GM23338 (cell line): Measurements from ENCODE around the gene AP3D1. TPM values are rescaled to one million over a fixed set of nuclear protein-coding genes. Genes with fewer than 3 reads are reported as not detected.

Experiments
- ATAC-seq: fragments of 200-7000 bp; cut with Tn5 transposase; 3 replicates; pipeline ENCODE4 v1.9.1; 2020
- DNase-seq: peaks from one replicate; pipeline ENCODE4 v3.0.0-alpha.2; 2015; ENCODE audit warnings: low spot score
- H2AFZ ChIP-seq: fragments of 200-600 bp; sonication (generic); 2 replicates; pipeline ENCODE4 v1.8.0; 2016; ENCODE audit warnings: antibody characterized with exemption, mild to moderate bottlenecking, moderate library complexity
- H3F3A ChIP-seq: fragments of 200-600 bp; sonication (generic); replicated peaks from 2 replicates; pipeline ENCODE4 v1.8.0; 2017; ENCODE audit warnings: antibody characterized with exemption, mixed run types, low read depth
- H3K27ac ChIP-seq: fragments of 200-600 bp; sonication (generic); 2 replicates; pipeline ENCODE4 v1.6.1; 2016; ENCODE audit warnings: low read depth
- H3K27me3 ChIP-seq: fragments of 200-600 bp; sonication (generic); 2 replicates; pipeline ENCODE4 v1.8.0; 2016; ENCODE audit warnings: mild to moderate bottlenecking, mixed run types, moderate library complexity; ENCODE audit not compliant: insufficient read depth
- H3K36me3 ChIP-seq: fragments of 200-600 bp; sonication (generic); 2 replicates; pipeline ENCODE4 v1.8.0; 2016; ENCODE audit warnings: mild to moderate bottlenecking; ENCODE audit not compliant: insufficient read depth
- H3K4me1 ChIP-seq: fragments of 200-600 bp; sonication (generic); 2 replicates; pipeline ENCODE4 v1.8.0; 2016; ENCODE audit warnings: mild to moderate bottlenecking, moderate library complexity; ENCODE audit not compliant: insufficient read depth
- H3K4me2 ChIP-seq: fragments of 200-600 bp; sonication (generic); 2 replicates; pipeline ENCODE4 v1.7.1; 2017; ENCODE audit warnings: mixed run types
- H3K4me3 ChIP-seq: fragments of 200-600 bp; sonication (generic); 2 replicates; pipeline ENCODE4 v1.6.1; 2016; ENCODE audit warnings: mixed run types
- H3K79me2 ChIP-seq: fragments of 200-600 bp; sonication (generic); replicated peaks from 2 replicates; pipeline ENCODE4 v1.8.0; 2017; ENCODE audit warnings: mild to moderate bottlenecking; ENCODE audit not compliant: insufficient read depth
- H3K9me2 ChIP-seq: fragments of 200-600 bp; sonication (generic); 2 replicates; pipeline ENCODE4 v1.8.0; 2017; ENCODE audit not compliant: insufficient read depth
- H4K20me1 ChIP-seq: fragments of 200-600 bp; sonication (generic); replicated peaks from 2 replicates; pipeline ENCODE4 v1.8.0; 2017; ENCODE audit warnings: mild to moderate bottlenecking; ENCODE audit not compliant: insufficient read depth
- H3K27ac Mint-ChIP-seq: 2 replicates; pipeline ENCODE4 v1.8.0; 2020; ENCODE audit warnings: inconsistent platforms, mild to moderate bottlenecking, moderate library complexity, mixed read lengths
- H3K27me3 Mint-ChIP-seq: 3 replicates; pipeline ENCODE4 v1.8.0; 2022; ENCODE audit warnings: low read depth, mild to moderate bottlenecking, moderate library complexity, mixed read lengths, inconsistent platforms; ENCODE audit not compliant: insufficient read depth, poor library complexity
- H3K36me3 Mint-ChIP-seq: 3 replicates; pipeline ENCODE4 v1.8.0; 2021; ENCODE audit warnings: low read depth, mild to moderate bottlenecking, inconsistent platforms, moderate library complexity, mixed read lengths
- H3K4me1 Mint-ChIP-seq: 3 replicates; pipeline ENCODE4 v1.8.0; 2020; ENCODE audit warnings: mild to moderate bottlenecking, inconsistent platforms, mixed read lengths
- H3K4me3 Mint-ChIP-seq: 3 replicates; pipeline ENCODE4 v1.8.0; 2021; ENCODE audit warnings: moderate library complexity, mild to moderate bottlenecking, inconsistent platforms, mixed read lengths
- H3K9me3 Mint-ChIP-seq: 3 replicates; pipeline ENCODE4 v1.8.0; 2020; ENCODE audit warnings: moderate library complexity, mild to moderate bottlenecking, inconsistent platforms, mixed read lengths
- CREB1 ChIP-seq: fragments of 250-450 bp; sonication (Bioruptor Pico); IDR thresholded peaks from 2 replicates; pipeline ENCODE4 v1.5.0; 2020; ENCODE audit warnings: low read depth, mild to moderate bottlenecking, moderate library complexity
- CTCF ChIP-seq, 2 experiments: fragments of 200-600 bp in 1 of 2; sonication (generic) in 1 of 2; conservative IDR thresholded peaks; 2 replicates each; pipeline versions ENCODE4 v1.5.1 to v1.6.1; 2016 to 2017; ENCODE audit warnings: antibody characterized with exemption in 2 of 2, low read depth in 2 of 2, mild to moderate bottlenecking in 2 of 2, moderate library complexity in 1 of 2
- ETS1 ChIP-seq: IDR thresholded peaks from 2 replicates; pipeline ENCODE4 v1.6.1; 2016; ENCODE audit warnings: antibody characterized with exemption
- EZH2 ChIP-seq: fragments of 200-600 bp; sonication (generic); IDR thresholded peaks from one replicate; pipeline ENCODE4 v1.8.0; 2017; ENCODE audit warnings: antibody characterized with exemption, mild to moderate bottlenecking, low read depth; ENCODE audit not compliant: unreplicated experiment
- EZH2phosphoT487 ChIP-seq: fragments of 200-600 bp; sonication (generic); IDR thresholded peaks from one replicate; pipeline ENCODE4 v1.8.1; 2018; ENCODE audit warnings: antibody characterized with exemption; ENCODE audit not compliant: unreplicated experiment
- JUNB ChIP-seq: IDR thresholded peaks from one replicate; pipeline ENCODE4 v1.6.1; 2016; ENCODE audit warnings: antibody characterized with exemption; ENCODE audit not compliant: unreplicated experiment
- NANOG ChIP-seq: IDR thresholded peaks from 2 replicates; pipeline ENCODE4 v1.6.1; 2016; ENCODE audit warnings: antibody characterized with exemption, borderline replicate concordance
- POLR2AphosphoS5 ChIP-seq: IDR thresholded peaks from 2 replicates; pipeline ENCODE4 v1.6.1; 2016; ENCODE audit warnings: antibody characterized with exemption, low read depth
- STAT1 ChIP-seq: IDR thresholded peaks from one replicate; pipeline ENCODE4 v1.6.1; 2016; ENCODE audit warnings: antibody characterized with exemption; ENCODE audit not compliant: unreplicated experiment
- ZNF114 ChIP-seq: fragments of 250-450 bp; sonication (Bioruptor Pico); IDR thresholded peaks from 2 replicates; pipeline ENCODE4 v1.5.0; 2020; ENCODE audit warnings: mild to moderate bottlenecking, moderate library complexity
- ZNF331 ChIP-seq: fragments of 250-450 bp; sonication (Bioruptor Pico); IDR thresholded peaks from 2 replicates; pipeline ENCODE4 v1.5.0; 2020; ENCODE audit warnings: low read depth, mild to moderate bottlenecking, moderate library complexity
- ZNF462 ChIP-seq: fragments of 250-450 bp; sonication (Bioruptor Pico); IDR thresholded peaks from 2 replicates; pipeline ENCODE4 v1.5.0; 2020; ENCODE audit warnings: mild to moderate bottlenecking, moderate library complexity
- polyA plus RNA-seq: library from polyadenylated mRNA; unstranded; fragments of >200 nt; fragmentation: Nextera tagmentation; extraction: Ambion mirVana; gene quantifications from 2 replicates; pipeline ENCODE4 v1.2.1, GENCODE V29; 2016
- total RNA-seq: library from RNA; depleted of rRNA; stranded (reverse); fragments of >200 nt; shearing (Covaris generic); gene quantifications from 2 replicates; pipeline ENCODE4 v1.2.3, GENCODE V29; 2014
- TF ChIP-seq, protein P1 (sequence below): IDR thresholded peaks from one replicate; pipeline ENCODE4 v1.6.1; 2018; ENCODE audit warnings: antibody characterized with exemption; ENCODE audit not compliant: unreplicated experiment

AP3D1 gene
- total and polyA plus RNA-seq, 2 experiments from 2014 or later = 101 to 236 TPM

- DNase-seq (no peak), ATAC-seq (no peak)
- H3K27ac ChIP-seq = no peak overlapping the region
- no peak overlapping the region for H3K4me3 ChIP-seq
- H3K9me2 ChIP-seq = no peaks in the 10 kb centered on the region
- H3K36me3 Mint-ChIP-seq = peaks cover 5% of the 10 kb centered on the region; the same call in 2 of the 3 replicates
- H3K79me2 ChIP-seq = no peaks in the 10 kb centered on the region
- no peaks in the 10 kb centered on the region; the same call in 1 of the 2 replicates for H3K36me3 ChIP-seq
- no peaks in the 10 kb centered on the region for H4K20me1 ChIP-seq
- H3F3A ChIP-seq = no peaks in the 10 kb centered on the region
- H3K4me1 Mint-ChIP-seq = no peaks in the 10 kb centered on the region
- no peaks in the 10 kb centered on the region for H3K9me3 Mint-ChIP-seq
- no peak overlapping the region for H3K27ac Mint-ChIP-seq
- no peaks in the 10 kb centered on the region for H3K27me3 ChIP-seq
- H3K27me3 Mint-ChIP-seq = peaks cover 10% of the 10 kb centered on the region
- no peak overlapping the region for H3K4me3 Mint-ChIP-seq
- no peak overlapping the region for H3K4me2 ChIP-seq
- TF ChIP-seq ETS1 (no peak), JUNB (no peak), NANOG (no peak), ZNF114 (CRISPR knock-in tag) (no peak), CTCF (conservative IDR thresholded peaks at IDR 0.05; ENCODE audit: low read depth in 2 of 2) (no peak), EZH2 (no peak), POLR2AphosphoS5 (no peak), EZH2phosphoT487 (no peak), ZNF331 (no peak), CREB1 (CRISPR knock-in tag) (no peak), STAT1 (no peak), ZNF462 (CRISPR knock-in tag) (no peak)
- TF ChIP-seq, protein P1, sequence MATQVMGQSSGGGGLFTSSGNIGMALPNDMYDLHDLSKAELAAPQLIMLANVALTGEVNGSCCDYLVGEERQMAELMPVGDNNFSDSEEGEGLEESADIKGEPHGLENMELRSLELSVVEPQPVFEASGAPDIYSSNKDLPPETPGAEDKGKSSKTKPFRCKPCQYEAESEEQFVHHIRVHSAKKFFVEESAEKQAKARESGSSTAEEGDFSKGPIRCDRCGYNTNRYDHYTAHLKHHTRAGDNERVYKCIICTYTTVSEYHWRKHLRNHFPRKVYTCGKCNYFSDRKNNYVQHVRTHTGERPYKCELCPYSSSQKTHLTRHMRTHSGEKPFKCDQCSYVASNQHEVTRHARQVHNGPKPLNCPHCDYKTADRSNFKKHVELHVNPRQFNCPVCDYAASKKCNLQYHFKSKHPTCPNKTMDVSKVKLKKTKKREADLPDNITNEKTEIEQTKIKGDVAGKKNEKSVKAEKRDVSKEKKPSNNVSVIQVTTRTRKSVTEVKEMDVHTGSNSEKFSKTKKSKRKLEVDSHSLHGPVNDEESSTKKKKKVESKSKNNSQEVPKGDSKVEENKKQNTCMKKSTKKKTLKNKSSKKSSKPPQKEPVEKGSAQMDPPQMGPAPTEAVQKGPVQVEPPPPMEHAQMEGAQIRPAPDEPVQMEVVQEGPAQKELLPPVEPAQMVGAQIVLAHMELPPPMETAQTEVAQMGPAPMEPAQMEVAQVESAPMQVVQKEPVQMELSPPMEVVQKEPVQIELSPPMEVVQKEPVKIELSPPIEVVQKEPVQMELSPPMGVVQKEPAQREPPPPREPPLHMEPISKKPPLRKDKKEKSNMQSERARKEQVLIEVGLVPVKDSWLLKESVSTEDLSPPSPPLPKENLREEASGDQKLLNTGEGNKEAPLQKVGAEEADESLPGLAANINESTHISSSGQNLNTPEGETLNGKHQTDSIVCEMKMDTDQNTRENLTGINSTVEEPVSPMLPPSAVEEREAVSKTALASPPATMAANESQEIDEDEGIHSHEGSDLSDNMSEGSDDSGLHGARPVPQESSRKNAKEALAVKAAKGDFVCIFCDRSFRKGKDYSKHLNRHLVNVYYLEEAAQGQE = no peak
- no peaks in the 10 kb centered on the region for H3K4me1 ChIP-seq
- H2AFZ ChIP-seq = no peak overlapping the region
Measured at GRCh38 chr19:2076526-2076944, 74.8 kb downstream of the AP3D1 start.
